Kidney (tissue), 14 donors: ENCODE data around the gene PLA1A. TPM values are rescaled to one million over a fixed set of nuclear protein-coding genes. Genes with fewer than 3 reads are reported as not detected.

ENCODE experiments used
- DNase-seq, 5 donors: peaks; one replicate each; pipeline ENCODE4 v3.0.0-alpha.2; 2013 to 2020
- FAIRE-seq: peaks from 2 replicates; lab custom pipeline; 2012; peaks lifted over from hg19 to GRCh38; lab: Jason Lieb, UNC
- H3K27ac ChIP-seq, 2 donors: one replicate each; pipeline ENCODE4 v1.7.0; 2013; ENCODE audit warnings: low read depth in 2 of 2, low read length in 2 of 2, inconsistent platforms in 1 of 2
- H3K27me3 ChIP-seq: one replicate; pipeline ENCODE4 v1.7.1; 2013; ENCODE audit warnings: low read length, inconsistent platforms; ENCODE audit not compliant: control insufficient read depth, insufficient read depth
- H3K36me3 ChIP-seq, 3 donors: one replicate each; pipeline versions ENCODE4 v1.7.0 to v1.7.1; 2013; ENCODE audit warnings: low read length in 3 of 3, control low read depth in 1 of 3, inconsistent platforms in 1 of 3; ENCODE audit not compliant: insufficient read depth in 3 of 3, control insufficient read depth in 2 of 3
- H3K4me1 ChIP-seq, 3 donors: one replicate each; pipeline versions ENCODE4 v1.7.0 to v1.7.1; 2013; ENCODE audit warnings: low read length in 3 of 3, inconsistent platforms in 1 of 3, low read depth in 1 of 3; ENCODE audit not compliant: control insufficient read depth in 2 of 3, insufficient read depth in 2 of 3
- H3K4me3 ChIP-seq, 3 donors: one replicate each; pipeline versions ENCODE4 v1.7.0 to v1.8.1; 2013; ENCODE audit warnings: low read length in 3 of 3, control low read depth in 1 of 3, inconsistent platforms in 1 of 3
- H3K9ac ChIP-seq, 3 donors: one replicate each; pipeline versions ENCODE4 v1.7.0 to v1.7.1; 2013; ENCODE audit warnings: low read length in 3 of 3, control low read depth in 1 of 3, inconsistent platforms in 1 of 3
- H3K9me3 ChIP-seq, 3 donors: one replicate each; pipeline versions ENCODE4 v1.7.0 to v1.7.1; 2013; ENCODE audit warnings: low read length in 3 of 3, control low read depth in 1 of 3, inconsistent platforms in 1 of 3; ENCODE audit not compliant: control insufficient read depth in 2 of 3, insufficient read depth in 1 of 3
- intact Hi-C: fragments of 100-400 bp; cut with DNase I; formaldehyde crosslinking; loops from one replicate; pipeline ENCODE4 v1.11.1; 2022
- polyA plus RNA-seq: library from polyadenylated mRNA; stranded (reverse); fragments of 350-450 nt; fragmentation: Illumina TruSeq; extraction: RNeasy Lipid Tissue Mini Kit (QIAGEN cat#74804); gene quantifications from one replicate; pipeline ENCODE4 v1.2.3, GENCODE V29; 2014; ENCODE audit warnings: low read depth, low replicate concordance; ENCODE audit not compliant: insufficient read depth
- total RNA-seq: library from RNA; stranded (reverse); fragmentation: NEBNext Ultra II Directional; extraction: Animal tissue kit (Norgen Biotek cat#: 25700); gene quantifications from one replicate; pipeline ENCODE4 v1.2.1, GENCODE V29; 2021
- TF ChIP-seq, protein P1 (sequence below): IDR thresholded peaks from 3 replicates; pipeline ENCODE4 v1.5.1; 2012; ENCODE audit warnings: mild to moderate bottlenecking, moderate library complexity, borderline replicate concordance; ENCODE audit not compliant: insufficient read depth; ENCODE audit errors: extremely low read depth
- donor health status: control.
- donor health status: control.
- donor health status: control.
- donor health status: control.
- donor health status: control.
- donor health status: DM: yes; HTN: yes; CAD: no.
- donor health status: Normal renal cell carcinoma (clear cell type).

PLA1A gene
- total and polyA plus RNA-seq, 2 donors from 2014 or later = 6.7 to 10.1 TPM

- intact Hi-C loops = no loop called here
- TF ChIP-seq, protein P1, sequence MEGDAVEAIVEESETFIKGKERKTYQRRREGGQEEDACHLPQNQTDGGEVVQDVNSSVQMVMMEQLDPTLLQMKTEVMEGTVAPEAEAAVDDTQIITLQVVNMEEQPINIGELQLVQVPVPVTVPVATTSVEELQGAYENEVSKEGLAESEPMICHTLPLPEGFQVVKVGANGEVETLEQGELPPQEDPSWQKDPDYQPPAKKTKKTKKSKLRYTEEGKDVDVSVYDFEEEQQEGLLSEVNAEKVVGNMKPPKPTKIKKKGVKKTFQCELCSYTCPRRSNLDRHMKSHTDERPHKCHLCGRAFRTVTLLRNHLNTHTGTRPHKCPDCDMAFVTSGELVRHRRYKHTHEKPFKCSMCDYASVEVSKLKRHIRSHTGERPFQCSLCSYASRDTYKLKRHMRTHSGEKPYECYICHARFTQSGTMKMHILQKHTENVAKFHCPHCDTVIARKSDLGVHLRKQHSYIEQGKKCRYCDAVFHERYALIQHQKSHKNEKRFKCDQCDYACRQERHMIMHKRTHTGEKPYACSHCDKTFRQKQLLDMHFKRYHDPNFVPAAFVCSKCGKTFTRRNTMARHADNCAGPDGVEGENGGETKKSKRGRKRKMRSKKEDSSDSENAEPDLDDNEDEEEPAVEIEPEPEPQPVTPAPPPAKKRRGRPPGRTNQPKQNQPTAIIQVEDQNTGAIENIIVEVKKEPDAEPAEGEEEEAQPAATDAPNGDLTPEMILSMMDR = no peak
- DNase-seq (no peak), FAIRE-seq (no peak)
- H3K4me1 ChIP-seq = peaks cover 0 to 3% (median 0%) of the 10 kb centered on the region in 3 donors
- no peaks in the 10 kb centered on the region for H3K9me3 ChIP-seq
- H3K27ac ChIP-seq = no peak overlapping the region
- H3K27me3 ChIP-seq = no peaks in the 10 kb centered on the region
- no peak overlapping the region for H3K9ac ChIP-seq
- H3K4me3 ChIP-seq = no peak overlapping the region
- no peaks in the 10 kb centered on the region for H3K36me3 ChIP-seq
These were observed 8.4 kb upstream of the PLA1A start for GRCh38 chr3:119589102-119589773.

GRCh38 chr3:119590706-119591105 is 7.0 kb upstream of the PLA1A start:
- Histone ChIP-seq H3K36me3 (no peaks in the 10 kb centered on the region), H3K9me3 (no peaks in the 10 kb centered on the region), H3K27me3 (no peaks in the 10 kb centered on the region), H3K27ac (no peak overlapping the region), H3K4me1 (peaks cover 0 to 3% (median 0%) of the 10 kb centered on the region in 3 donors), H3K4me3 (no peak overlapping the region), H3K9ac (no peak overlapping the region)
- TF ChIP-seq, protein P1 = no peak
- FAIRE-seq = no peak
- no peak for DNase-seq
- intact Hi-C loops = no loop called here

DNA sequence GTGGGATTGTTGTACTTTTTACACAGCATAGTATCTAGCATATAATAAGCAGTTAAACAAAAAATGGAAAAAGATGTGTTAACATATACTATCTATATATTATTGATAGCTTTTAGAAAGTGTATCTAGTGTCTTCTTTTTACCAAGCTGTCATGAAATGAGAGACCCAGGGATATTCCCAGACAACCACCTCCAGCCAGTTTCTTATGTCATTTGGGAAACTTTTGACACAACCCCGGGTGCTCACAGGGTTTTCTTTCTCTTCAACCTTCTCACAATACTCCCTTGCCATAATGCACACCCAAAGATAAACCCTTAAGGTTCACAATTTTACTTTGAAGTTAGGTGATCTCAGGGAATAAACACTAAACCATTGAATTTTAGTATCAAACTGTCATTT is 4.8 kb upstream of the PLA1A start:
- intact Hi-C loops = no loop called here
- no peaks in the 10 kb centered on the region for H3K27me3 ChIP-seq
- H3K9ac ChIP-seq = no peak overlapping the region
- H3K36me3 ChIP-seq = no peaks in the 10 kb centered on the region
- H3K27ac ChIP-seq = no peak overlapping the region
- DNase-seq (no peak), FAIRE-seq (no peak)
- no peaks in the 10 kb centered on the region for H3K9me3 ChIP-seq
- no peak overlapping the region for H3K4me3 ChIP-seq
- TF ChIP-seq, protein P1 = no peak
- H3K4me1 ChIP-seq = peaks cover 0 to 8% (median 6%) of the 10 kb centered on the region in 3 donors
